ENCODE data around the gene ANKAR.

DNA sequence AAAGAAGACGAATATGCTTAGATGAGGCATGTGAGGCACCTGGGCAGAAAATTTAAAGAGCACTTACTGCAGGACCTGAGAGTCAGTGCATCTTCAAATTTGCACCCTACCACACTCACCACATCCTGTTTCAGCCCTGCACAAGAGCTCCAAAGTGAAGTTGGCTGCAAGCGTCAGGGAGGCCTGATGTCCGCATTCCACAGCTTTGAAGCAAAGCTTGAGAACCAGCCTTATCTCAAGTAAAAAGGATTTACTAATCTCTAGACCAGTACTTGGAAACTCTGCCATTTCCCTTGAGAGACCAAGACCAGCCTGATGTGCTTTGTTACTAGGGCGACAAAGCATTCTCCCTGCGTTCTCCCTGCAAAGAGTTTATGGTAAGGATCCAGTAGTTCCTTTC lies 16.6 kb upstream of the ANKAR start:
- TF ChIP-seq, protein P1, sequence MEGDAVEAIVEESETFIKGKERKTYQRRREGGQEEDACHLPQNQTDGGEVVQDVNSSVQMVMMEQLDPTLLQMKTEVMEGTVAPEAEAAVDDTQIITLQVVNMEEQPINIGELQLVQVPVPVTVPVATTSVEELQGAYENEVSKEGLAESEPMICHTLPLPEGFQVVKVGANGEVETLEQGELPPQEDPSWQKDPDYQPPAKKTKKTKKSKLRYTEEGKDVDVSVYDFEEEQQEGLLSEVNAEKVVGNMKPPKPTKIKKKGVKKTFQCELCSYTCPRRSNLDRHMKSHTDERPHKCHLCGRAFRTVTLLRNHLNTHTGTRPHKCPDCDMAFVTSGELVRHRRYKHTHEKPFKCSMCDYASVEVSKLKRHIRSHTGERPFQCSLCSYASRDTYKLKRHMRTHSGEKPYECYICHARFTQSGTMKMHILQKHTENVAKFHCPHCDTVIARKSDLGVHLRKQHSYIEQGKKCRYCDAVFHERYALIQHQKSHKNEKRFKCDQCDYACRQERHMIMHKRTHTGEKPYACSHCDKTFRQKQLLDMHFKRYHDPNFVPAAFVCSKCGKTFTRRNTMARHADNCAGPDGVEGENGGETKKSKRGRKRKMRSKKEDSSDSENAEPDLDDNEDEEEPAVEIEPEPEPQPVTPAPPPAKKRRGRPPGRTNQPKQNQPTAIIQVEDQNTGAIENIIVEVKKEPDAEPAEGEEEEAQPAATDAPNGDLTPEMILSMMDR (conservative IDR thresholded peaks at IDR 0.05; ENCODE audit: low read depth, low read length), result no peak
- TF ChIP-seq RCOR1 (IDR thresholded peaks at IDR 0.05; ENCODE audit: insufficient replicate concordance, low read length) (no peak), POLR2A (IDR thresholded peaks at IDR 0.05; ENCODE audit: low read depth, low read length) (no peak), RAD21 (IDR thresholded peaks at IDR 0.05; ENCODE audit: low read length) (no peak), MXI1 (IDR thresholded peaks at IDR 0.05; ENCODE audit: borderline replicate concordance, low read depth, low read length) (no peak), SMC3 (IDR thresholded peaks at IDR 0.05; ENCODE audit: low read depth, low read length) (no peak), NFE2L2 (IDR thresholded peaks at IDR 0.05; ENCODE audit: low read depth, low read length) (no peak), CEBPB (IDR thresholded peaks at IDR 0.05; ENCODE audit: low read depth, low read length) (no peak), BHLHE40 (IDR thresholded peaks at IDR 0.05; ENCODE audit: low read depth, low read length) (no peak), FOS (IDR thresholded peaks at IDR 0.05; ENCODE audit: low read depth, low read length) (no peak), CHD1 (IDR thresholded peaks at IDR 0.05; ENCODE audit: low read depth, low read length) (no peak), RFX5 (IDR thresholded peaks at IDR 0.05; ENCODE audit: low read depth, low read length) (no peak)
- TF ChIP-seq, protein P2, sequence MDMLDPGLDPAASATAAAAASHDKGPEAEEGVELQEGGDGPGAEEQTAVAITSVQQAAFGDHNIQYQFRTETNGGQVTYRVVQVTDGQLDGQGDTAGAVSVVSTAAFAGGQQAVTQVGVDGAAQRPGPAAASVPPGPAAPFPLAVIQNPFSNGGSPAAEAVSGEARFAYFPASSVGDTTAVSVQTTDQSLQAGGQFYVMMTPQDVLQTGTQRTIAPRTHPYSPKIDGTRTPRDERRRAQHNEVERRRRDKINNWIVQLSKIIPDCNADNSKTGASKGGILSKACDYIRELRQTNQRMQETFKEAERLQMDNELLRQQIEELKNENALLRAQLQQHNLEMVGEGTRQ (IDR thresholded peaks at IDR 0.05; ENCODE audit: low read depth, low read length), result no peak

Data from IMR-90 (cell line).